ENCODE results near the gene THEM4.
"Not testable (repeated sequence)": the region's sequence is repeated elsewhere in the genome, so short reads cannot be mapped to it uniquely, and the experiment has no call there.

The THEM4 gene

GRCh38 chr1:151905443-151906323 lies 3.6 kb downstream of the THEM4 start:
- not testable (repeated sequence) for H3K9me3 ChIP-seq (ENCODE audit: control insufficient read depth, insufficient read depth, low read length); H3K9ac ChIP-seq (ENCODE audit: low read depth, low read length); H3K4me3 ChIP-seq (ENCODE audit: low read depth, low read length); H3K27me3 ChIP-seq (ENCODE audit: control insufficient read depth, insufficient read depth, low read length); H3K4me1 ChIP-seq (ENCODE audit: control insufficient read depth, insufficient read depth, low read length); H3K36me3 ChIP-seq (ENCODE audit: control insufficient read depth, insufficient read depth, low read length)

- H3K4me1 ChIP-seq (ENCODE audit: control insufficient read depth, insufficient read depth, low read length) = no peaks in the 10 kb centered on the region
- no peaks in the 10 kb centered on the region for H3K36me3 ChIP-seq (ENCODE audit: control insufficient read depth, insufficient read depth, low read length)
- H3K9ac ChIP-seq (ENCODE audit: low read depth, low read length) = no peak overlapping the region
- H3K4me3 ChIP-seq (ENCODE audit: low read depth, low read length) = no peak overlapping the region
- no peaks in the 10 kb centered on the region for H3K9me3 ChIP-seq (ENCODE audit: control insufficient read depth, insufficient read depth, low read length)
- H3K27me3 ChIP-seq (ENCODE audit: control insufficient read depth, insufficient read depth, low read length) = no peaks in the 10 kb centered on the region
These were observed 4.3 kb downstream of the THEM4 start for GRCh38 chr1:151905070-151905442.

- H3K27me3 ChIP-seq (ENCODE audit: control insufficient read depth, insufficient read depth, low read length) = no peaks in the 10 kb centered on the region
- no peaks in the 10 kb centered on the region for H3K4me1 ChIP-seq (ENCODE audit: control insufficient read depth, insufficient read depth, low read length)
- no peak overlapping the region for H3K4me3 ChIP-seq (ENCODE audit: low read depth, low read length)
- no peak overlapping the region for H3K9ac ChIP-seq (ENCODE audit: low read depth, low read length)
- no peaks in the 10 kb centered on the region for H3K9me3 ChIP-seq (ENCODE audit: control insufficient read depth, insufficient read depth, low read length)
- no peaks in the 10 kb centered on the region for H3K36me3 ChIP-seq (ENCODE audit: control insufficient read depth, insufficient read depth, low read length)
These were observed 6.5 kb downstream of the THEM4 start for GRCh38 chr1:151902858-151903257.

GRCh38 chr1:151900804-151901203 lies 8.5 kb downstream of the THEM4 start:
- H3K4me3 ChIP-seq (ENCODE audit: low read depth, low read length); H3K27me3 ChIP-seq (ENCODE audit: control insufficient read depth, insufficient read depth, low read length); H3K4me1 ChIP-seq (ENCODE audit: control insufficient read depth, insufficient read depth, low read length); H3K9ac ChIP-seq (ENCODE audit: low read depth, low read length); H3K9me3 ChIP-seq (ENCODE audit: control insufficient read depth, insufficient read depth, low read length); H3K36me3 ChIP-seq (ENCODE audit: control insufficient read depth, insufficient read depth, low read length): not testable (repeated sequence)

GRCh38 chr1:151898519-151898991 lies 10.8 kb downstream of the THEM4 start:
- Histone ChIP-seq H3K4me3 (ENCODE audit: low read depth, low read length) (no peak overlapping the region), H3K4me1 (ENCODE audit: control insufficient read depth, insufficient read depth, low read length) (no peaks in the 10 kb centered on the region), H3K27me3 (ENCODE audit: control insufficient read depth, insufficient read depth, low read length) (no peaks in the 10 kb centered on the region), H3K9me3 (ENCODE audit: control insufficient read depth, insufficient read depth, low read length) (no peaks in the 10 kb centered on the region), H3K36me3 (ENCODE audit: control insufficient read depth, insufficient read depth, low read length) (peaks cover under 1% of the 10 kb centered on the region), H3K9ac (ENCODE audit: low read depth, low read length) (no peak overlapping the region)

GRCh38 chr1:151897991-151898431 lies 11.3 kb downstream of the THEM4 start:
- H3K36me3 ChIP-seq (ENCODE audit: control insufficient read depth, insufficient read depth, low read length) = peaks cover 3% of the 10 kb centered on the region

GRCh38 chr1:151893176-151893924 lies 16.0 kb downstream of the THEM4 start:
- H3K4me1 ChIP-seq (ENCODE audit: control insufficient read depth, insufficient read depth, low read length) = no peaks in the 10 kb centered on the region
- peaks cover 3% of the 10 kb centered on the region for H3K36me3 ChIP-seq (ENCODE audit: control insufficient read depth, insufficient read depth, low read length)
- H3K4me3 ChIP-seq (ENCODE audit: low read depth, low read length) = no peak overlapping the region
- H3K27me3 ChIP-seq (ENCODE audit: control insufficient read depth, insufficient read depth, low read length) = no peaks in the 10 kb centered on the region
- no peaks in the 10 kb centered on the region for H3K9me3 ChIP-seq (ENCODE audit: control insufficient read depth, insufficient read depth, low read length)
- no peak overlapping the region for H3K9ac ChIP-seq (ENCODE audit: low read depth, low read length)

More at GRCh38 chr1:151897991-151898431, 11.3 kb downstream of the THEM4 start:
- Histone ChIP-seq H3K4me3 (ENCODE audit: low read depth, low read length) (no peak overlapping the region), H3K9me3 (ENCODE audit: control insufficient read depth, insufficient read depth, low read length) (no peaks in the 10 kb centered on the region), H3K27me3 (ENCODE audit: control insufficient read depth, insufficient read depth, low read length) (no peaks in the 10 kb centered on the region), H3K9ac (ENCODE audit: low read depth, low read length) (no peak overlapping the region), H3K4me1 (ENCODE audit: control insufficient read depth, insufficient read depth, low read length) (no peaks in the 10 kb centered on the region)

GRCh38 chr1:151892190-151892589 lies 17.1 kb downstream of the THEM4 start:
- Histone ChIP-seq H3K4me3 (ENCODE audit: low read depth, low read length) (no peak overlapping the region), H3K27me3 (ENCODE audit: control insufficient read depth, insufficient read depth, low read length) (no peaks in the 10 kb centered on the region), H3K9ac (ENCODE audit: low read depth, low read length) (no peak overlapping the region), H3K4me1 (ENCODE audit: control insufficient read depth, insufficient read depth, low read length) (no peaks in the 10 kb centered on the region), H3K36me3 (ENCODE audit: control insufficient read depth, insufficient read depth, low read length) (peaks cover 3% of the 10 kb centered on the region), H3K9me3 (ENCODE audit: control insufficient read depth, insufficient read depth, low read length) (no peaks in the 10 kb centered on the region)

- Histone ChIP-seq H3K9me3 (ENCODE audit: control insufficient read depth, insufficient read depth, low read length) (no peaks in the 10 kb centered on the region), H3K36me3 (ENCODE audit: control insufficient read depth, insufficient read depth, low read length) (peaks cover 3% of the 10 kb centered on the region)
These were observed 17.8 kb downstream of the THEM4 start for GRCh38 chr1:151891512-151891911.

GRCh38 chr1:151888972-151889570 lies 20.2 kb downstream of the THEM4 start:
- H3K9ac ChIP-seq (ENCODE audit: low read depth, low read length) = no peak overlapping the region
- H3K4me3 ChIP-seq (ENCODE audit: low read depth, low read length) = no peak overlapping the region
- H3K36me3 ChIP-seq (ENCODE audit: control insufficient read depth, insufficient read depth, low read length) = peaks cover 3% of the 10 kb centered on the region
- no peaks in the 10 kb centered on the region for H3K9me3 ChIP-seq (ENCODE audit: control insufficient read depth, insufficient read depth, low read length)
- H3K4me1 ChIP-seq (ENCODE audit: control insufficient read depth, insufficient read depth, low read length) = no peaks in the 10 kb centered on the region
- H3K27me3 ChIP-seq (ENCODE audit: control insufficient read depth, insufficient read depth, low read length) = no peaks in the 10 kb centered on the region

More at GRCh38 chr1:151891512-151891911, 17.8 kb downstream of the THEM4 start:
- Histone ChIP-seq H3K4me1 (ENCODE audit: control insufficient read depth, insufficient read depth, low read length) (no peaks in the 10 kb centered on the region), H3K4me3 (ENCODE audit: low read depth, low read length) (no peak overlapping the region), H3K9ac (ENCODE audit: low read depth, low read length) (no peak overlapping the region), H3K27me3 (ENCODE audit: control insufficient read depth, insufficient read depth, low read length) (no peaks in the 10 kb centered on the region)

- no peak overlapping the region for H3K9ac ChIP-seq (ENCODE audit: low read depth, low read length)
- H3K27me3 ChIP-seq (ENCODE audit: control insufficient read depth, insufficient read depth, low read length) = no peaks in the 10 kb centered on the region
- H3K4me3 ChIP-seq (ENCODE audit: low read depth, low read length) = no peak overlapping the region
- H3K4me1 ChIP-seq (ENCODE audit: control insufficient read depth, insufficient read depth, low read length) = no peaks in the 10 kb centered on the region
- no peaks in the 10 kb centered on the region for H3K9me3 ChIP-seq (ENCODE audit: control insufficient read depth, insufficient read depth, low read length)
- no peaks in the 10 kb centered on the region for H3K36me3 ChIP-seq (ENCODE audit: control insufficient read depth, insufficient read depth, low read length)
These were observed 22.3 kb downstream of the THEM4 start for GRCh38 chr1:151887028-151887427.

Data from iPS-15b (cell line).